Right ventricle myocardium inferior (tissue), 1 donor: ENCODE results near the gene LENG1. TPM values are rescaled to one million over a fixed set of nuclear protein-coding genes. Genes with fewer than 3 reads are reported as not detected.

Source experiments
- total RNA-seq: library from RNA; stranded (reverse); fragmentation: NEBNext Ultra II Directional; extraction: Animal tissue kit (Norgen Biotek cat#: 25700); gene quantifications from one replicate; pipeline ENCODE4 v1.2.1, GENCODE V29; 2021
- donor health status: DM: no; HTN: yes; CAD: no; lungs with severe emphysema.

The LENG1 gene
- total RNA-seq, 1 donor from 2014 or later: 6.6 TPM

Other genes with a start within 250 kb of the LENG1 start
- gene CACNG8, start 196.8 kb downstream of the LENG1 start, total RNA-seq: 0.03 TPM
- gene CACNG6, start 168.1 kb downstream of the LENG1 start, total RNA-seq: not detected
- gene VSTM1, start 95.8 kb downstream of the LENG1 start, total RNA-seq: not detected
- not detected for gene TARM1, start 78.4 kb downstream of the LENG1 start, total RNA-seq
- 0.70 TPM for gene OSCAR, start 58.9 kb downstream of the LENG1 start, total RNA-seq
- 561 TPM for gene NDUFA3, start 56.9 kb downstream of the LENG1 start, total RNA-seq
- gene TFPT, start 44.1 kb downstream of the LENG1 start, total RNA-seq: 13.4 TPM
- 39.5 TPM for gene PRPF31, start 44.0 kb downstream of the LENG1 start, total RNA-seq
- gene CNOT3, start 22.0 kb downstream of the LENG1 start, total RNA-seq: 17.6 TPM
- 0.97 TPM for gene TMC4, start 13.4 kb upstream of the LENG1 start, total RNA-seq
- 15.1 TPM for gene MBOAT7, start 29.9 kb upstream of the LENG1 start, total RNA-seq
- gene TSEN34, start 31.6 kb upstream of the LENG1 start, total RNA-seq: 16.1 TPM
- 681 TPM for gene RPS9, start 41.1 kb upstream of the LENG1 start, total RNA-seq
- 4.0 TPM for gene LILRB3, start 63.3 kb upstream of the LENG1 start, total RNA-seq
- gene LILRA6, start 83.1 kb upstream of the LENG1 start, total RNA-seq: 2.7 TPM
- gene LILRB5, start 97.6 kb upstream of the LENG1 start, total RNA-seq: 8.5 TPM
- gene LILRB2, start 121.4 kb upstream of the LENG1 start, total RNA-seq: 2.9 TPM
- gene LILRA5, start 153.4 kb upstream of the LENG1 start, total RNA-seq: 1.8 TPM
- gene LILRA4, start 179.4 kb upstream of the LENG1 start, total RNA-seq: not detected
- 9.1 TPM for gene LAIR1, start 205.2 kb upstream of the LENG1 start, total RNA-seq